SJCRH30 (cell line): ENCODE results near the gene MINDY4. TPM values are rescaled to one million over a fixed set of nuclear protein-coding genes. Genes with fewer than 3 reads are reported as not detected.
"Not testable (repeated sequence)": the region's sequence is repeated elsewhere in the genome, so short reads cannot be mapped to it uniquely, and the experiment has no call there.

Source experiments
- DNase-seq, 2 experiments: peaks; one replicate each; pipeline ENCODE4 v3.0.0-alpha.2; 2015 to 2020
- H3K27ac ChIP-seq: fragments of 250-450 bp; sonication (Bioruptor Pico); 2 replicates; pipeline ENCODE4 v1.5.1; 2020; ENCODE audit warnings: mild to moderate bottlenecking, moderate library complexity
- H3K27me3 ChIP-seq: fragments of 250-450 bp; sonication (Bioruptor Pico); 2 replicates; pipeline ENCODE4 v1.5.1; 2020; ENCODE audit warnings: mild to moderate bottlenecking, moderate library complexity
- H3K36me3 ChIP-seq: fragments of 250-450 bp; sonication (Bioruptor Pico); 2 replicates; pipeline ENCODE4 v1.5.1; 2020; ENCODE audit warnings: mild to moderate bottlenecking, moderate library complexity
- H3K4me1 ChIP-seq: fragments of 250-450 bp; sonication (Bioruptor Pico); 2 replicates; pipeline ENCODE4 v1.5.1; 2020; ENCODE audit warnings: mild to moderate bottlenecking, moderate library complexity
- H3K4me3 ChIP-seq: fragments of 250-450 bp; sonication (Bioruptor Pico); 2 replicates; pipeline ENCODE4 v1.5.1; 2020; ENCODE audit warnings: mild to moderate bottlenecking, moderate library complexity
- H3K9me3 ChIP-seq: fragments of 250-450 bp; sonication (Bioruptor Pico); replicated peaks from 2 replicates; pipeline ENCODE4 v1.5.1; 2020; ENCODE audit warnings: mild to moderate bottlenecking, moderate library complexity
- total RNA-seq: library from RNA; depleted of rRNA; stranded (reverse); fragments of >200 nt; shearing (Covaris generic); gene quantifications from 2 replicates; pipeline ENCODE4 v1.2.3, GENCODE V29; 2014

MINDY4 gene
- total RNA-seq, 1 experiment from 2014 or later = not detected

GRCh38 chr7:30797176-30798040 lies 26.2 kb downstream of the MINDY4 start:
- Histone ChIP-seq H3K27ac (no peak overlapping the region), H3K9me3 (no peaks in the 10 kb centered on the region), H3K36me3 (no peaks in the 10 kb centered on the region), H3K4me1 (peaks cover 7% of the 10 kb centered on the region; the same call in 1 of the 2 replicates), H3K4me3 (no peak overlapping the region), H3K27me3 (peaks cover 8% of the 10 kb centered on the region)
- no peak for DNase-seq

GRCh38 chr7:30799206-30799975 lies 28.2 kb downstream of the MINDY4 start:
- Histone ChIP-seq H3K27me3 (peaks cover 5% of the 10 kb centered on the region; the same call in 1 of the 2 replicates), H3K27ac (no peak overlapping the region), H3K4me1 (peaks cover 13% of the 10 kb centered on the region), H3K4me3 (no peak overlapping the region), H3K9me3 (no peaks in the 10 kb centered on the region), H3K36me3 (no peaks in the 10 kb centered on the region)
- DNase-seq = peak; percentile 35 to 46

GRCh38 chr7:30799976-30800661 lies 28.9 kb downstream of the MINDY4 start:
- no peaks in the 10 kb centered on the region for H3K36me3 ChIP-seq
- no peak overlapping the region for H3K27ac ChIP-seq
- peaks cover 16% of the 10 kb centered on the region for H3K4me1 ChIP-seq
- no peak for DNase-seq
- H3K9me3 ChIP-seq = no peaks in the 10 kb centered on the region
- H3K27me3 ChIP-seq = peaks cover 5% of the 10 kb centered on the region; the same call in 1 of the 2 replicates
- H3K4me3 ChIP-seq = no peak overlapping the region

- Histone ChIP-seq H3K27me3 (peaks cover 5% of the 10 kb centered on the region; the same call in 1 of the 2 replicates), H3K4me1 (peaks cover 16% of the 10 kb centered on the region), H3K4me3 (no peak overlapping the region), H3K9me3 (no peaks in the 10 kb centered on the region), H3K27ac (no peak overlapping the region), H3K36me3 (no peaks in the 10 kb centered on the region)
- peak; percentile 47 to 80 for DNase-seq
Observed at GRCh38 chr7:30800785-30801252, 29.6 kb downstream of the MINDY4 start.

- Histone ChIP-seq H3K27ac (no peak overlapping the region), H3K4me3 (no peak overlapping the region), H3K4me1 (peaks cover 16% of the 10 kb centered on the region), H3K36me3 (no peaks in the 10 kb centered on the region), H3K9me3 (no peaks in the 10 kb centered on the region), H3K27me3 (peaks cover 6% of the 10 kb centered on the region)
- no peak for DNase-seq
Observed at GRCh38 chr7:30802812-30803211, 31.6 kb downstream of the MINDY4 start.

- Histone ChIP-seq H3K36me3 (no peaks in the 10 kb centered on the region), H3K27ac (no peak overlapping the region), H3K27me3 (peaks cover 6% of the 10 kb centered on the region), H3K9me3 (no peaks in the 10 kb centered on the region), H3K4me1 (peaks cover 16% of the 10 kb centered on the region), H3K4me3 (no peak overlapping the region)
- DNase-seq = peak in 1 of 2 experiments; percentile 20
Observed at GRCh38 chr7:30804078-30804661, 33.0 kb downstream of the MINDY4 start.

- Histone ChIP-seq H3K27me3 (peaks cover 6% of the 10 kb centered on the region), H3K4me3 (no peak overlapping the region), H3K36me3 (no peaks in the 10 kb centered on the region), H3K27ac (no peak overlapping the region), H3K4me1 (peaks cover 10% of the 10 kb centered on the region), H3K9me3 (no peaks in the 10 kb centered on the region)
- DNase-seq = no peak
Observed at GRCh38 chr7:30805081-30805691, 34.0 kb downstream of the MINDY4 start.

GRCh38 chr7:30805931-30806330 lies 34.7 kb downstream of the MINDY4 start:
- no peak for DNase-seq
- Histone ChIP-seq H3K36me3 (no peaks in the 10 kb centered on the region), H3K27ac (no peak overlapping the region)

GRCh38 chr7:30807477-30807876 lies 36.3 kb downstream of the MINDY4 start:
- peaks cover 14% of the 10 kb centered on the region for H3K27me3 ChIP-seq
- DNase-seq, H3K4me1 ChIP-seq, H3K9me3 ChIP-seq, H3K27ac ChIP-seq, H3K36me3 ChIP-seq, H3K4me3 ChIP-seq: not testable (repeated sequence)

More at GRCh38 chr7:30805931-30806330, 34.7 kb downstream of the MINDY4 start:
- Histone ChIP-seq H3K4me1 (peaks cover 10% of the 10 kb centered on the region), H3K4me3 (no peak overlapping the region), H3K27me3 (peaks cover 7% of the 10 kb centered on the region), H3K9me3 (no peaks in the 10 kb centered on the region)

- not testable (repeated sequence) for DNase-seq, H3K9me3 ChIP-seq, H3K4me3 ChIP-seq, H3K36me3 ChIP-seq, H3K27ac ChIP-seq, H3K4me1 ChIP-seq
- peaks cover 19% of the 10 kb centered on the region for H3K27me3 ChIP-seq
Observed at GRCh38 chr7:30807941-30808340, 36.7 kb downstream of the MINDY4 start.

GRCh38 chr7:30810986-30811385 lies 39.8 kb downstream of the MINDY4 start:
- no peaks in the 10 kb centered on the region for H3K36me3 ChIP-seq
- H3K27me3 ChIP-seq = peaks cover 30% of the 10 kb centered on the region
- no peaks in the 10 kb centered on the region for H3K9me3 ChIP-seq
- H3K27ac ChIP-seq = no peak overlapping the region
- H3K4me1 ChIP-seq = no peaks in the 10 kb centered on the region
- DNase-seq = no peak
- H3K4me3 ChIP-seq = no peak overlapping the region

GRCh38 chr7:30812676-30813075 lies 41.5 kb downstream of the MINDY4 start:
- Histone ChIP-seq H3K4me3 (no peak overlapping the region), H3K9me3 (no peaks in the 10 kb centered on the region), H3K27me3 (peaks cover 26% of the 10 kb centered on the region), H3K4me1 (no peaks in the 10 kb centered on the region), H3K36me3 (no peaks in the 10 kb centered on the region), H3K27ac (no peak overlapping the region)
- no peak for DNase-seq

GRCh38 chr7:30813466-30813865 lies 42.2 kb downstream of the MINDY4 start:
- H3K36me3 ChIP-seq = no peaks in the 10 kb centered on the region
- no peak overlapping the region for H3K27ac ChIP-seq
- peaks cover 32% of the 10 kb centered on the region for H3K27me3 ChIP-seq
- no peaks in the 10 kb centered on the region for H3K4me1 ChIP-seq
- no peak overlapping the region for H3K4me3 ChIP-seq
- no peak for DNase-seq
- no peaks in the 10 kb centered on the region for H3K9me3 ChIP-seq
